Dendritic cell treated with granulocyte-macrophage colony-stimulating factor and Interleukin-4, amounts not matched to agents 40 ng/mL and 50 ng/mL, for 4 days (primary cell): ENCODE results near the gene PIGX.

Experiments used
- H3K27ac Mint-ChIP-seq: one replicate; pipeline ENCODE4 v1.8.0; 2022; ENCODE audit warnings: mild to moderate bottlenecking, mixed read lengths
- H3K27me3 Mint-ChIP-seq: one replicate; pipeline ENCODE4 v1.8.0; 2022; ENCODE audit warnings: mild to moderate bottlenecking, mixed read lengths
- H3K36me3 Mint-ChIP-seq: one replicate; pipeline ENCODE4 v1.8.0; 2022; ENCODE audit warnings: low read depth, mixed read lengths
- H3K4me1 Mint-ChIP-seq: one replicate; pipeline ENCODE4 v1.8.0; 2022; ENCODE audit warnings: low read depth, mixed read lengths
- H3K4me3 Mint-ChIP-seq: one replicate; pipeline ENCODE4 v1.8.0; 2022; ENCODE audit warnings: mild to moderate bottlenecking, moderate library complexity, mixed read lengths
- H3K9me3 Mint-ChIP-seq: one replicate; pipeline ENCODE4 v1.8.0; 2022; ENCODE audit warnings: mixed read lengths
- intact Hi-C: fragments of 100-400 bp; cut with micrococcal nuclease; formaldehyde crosslinking; loops from one replicate; pipeline ENCODE4 v1.15.0; 2022

Gene PIGX

DNA sequence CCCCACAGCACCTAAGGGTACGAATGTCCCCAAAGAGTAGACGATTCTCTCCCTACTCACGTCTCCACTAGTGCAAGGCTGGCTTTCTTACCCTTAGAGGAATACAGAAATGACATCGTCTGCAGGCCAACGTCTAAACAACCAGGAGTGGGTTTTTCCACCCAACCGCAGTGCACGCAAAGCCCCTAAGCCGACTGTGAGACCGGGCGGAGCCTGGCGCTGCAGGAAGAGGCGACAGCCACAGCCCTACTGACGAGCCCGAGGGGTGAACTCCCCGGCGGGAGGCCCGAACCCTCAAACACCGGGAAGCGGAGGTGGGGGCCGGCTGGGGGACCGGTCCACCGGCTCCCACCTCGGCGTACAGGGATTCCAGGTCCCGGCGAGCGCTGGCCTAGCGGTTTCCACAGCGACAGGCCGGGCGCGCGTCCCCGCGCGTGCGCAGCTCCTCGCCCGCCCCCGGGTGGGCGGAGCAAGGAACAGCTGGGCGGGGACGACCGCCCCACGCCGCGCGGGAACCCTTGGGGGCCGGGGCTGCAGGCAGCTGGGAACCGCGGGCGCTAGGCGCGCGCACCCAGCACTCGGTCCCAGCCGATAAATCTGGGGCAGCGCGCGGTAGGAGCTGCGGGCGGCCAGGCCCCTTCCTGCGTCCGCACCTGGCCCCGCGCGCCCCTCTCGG lies at the start of gene PIGX, which contains the start of gene CEP19:
Gene PIGX (plus strand): TSS at position 540 of the 676 bp plus-strand sequence.
Gene CEP19 (minus strand): TSS at position 413 of the 676 bp plus-strand sequence. CDS start 3,593 bp downstream, outside the sequence.
- peak within 1 kb of the TSS; percentile 83 for H3K27ac Mint-ChIP-seq
- intact Hi-C loops, result loop anchor here (1.0 kb wide), 1 partner anchor 27 kb away; the partner anchor contains the start of gene PAK2
- H3K4me3 Mint-ChIP-seq, result peak within 1 kb of the TSS; percentile 84
- peaks cover 28% of the 10 kb centered on the region for H3K4me1 Mint-ChIP-seq
- H3K27me3 Mint-ChIP-seq, result no peaks in the 10 kb centered on the region
- H3K9me3 Mint-ChIP-seq, result no peaks in the 10 kb centered on the region
- H3K36me3 Mint-ChIP-seq, result peaks cover 8% of the 10 kb centered on the region

DNA sequence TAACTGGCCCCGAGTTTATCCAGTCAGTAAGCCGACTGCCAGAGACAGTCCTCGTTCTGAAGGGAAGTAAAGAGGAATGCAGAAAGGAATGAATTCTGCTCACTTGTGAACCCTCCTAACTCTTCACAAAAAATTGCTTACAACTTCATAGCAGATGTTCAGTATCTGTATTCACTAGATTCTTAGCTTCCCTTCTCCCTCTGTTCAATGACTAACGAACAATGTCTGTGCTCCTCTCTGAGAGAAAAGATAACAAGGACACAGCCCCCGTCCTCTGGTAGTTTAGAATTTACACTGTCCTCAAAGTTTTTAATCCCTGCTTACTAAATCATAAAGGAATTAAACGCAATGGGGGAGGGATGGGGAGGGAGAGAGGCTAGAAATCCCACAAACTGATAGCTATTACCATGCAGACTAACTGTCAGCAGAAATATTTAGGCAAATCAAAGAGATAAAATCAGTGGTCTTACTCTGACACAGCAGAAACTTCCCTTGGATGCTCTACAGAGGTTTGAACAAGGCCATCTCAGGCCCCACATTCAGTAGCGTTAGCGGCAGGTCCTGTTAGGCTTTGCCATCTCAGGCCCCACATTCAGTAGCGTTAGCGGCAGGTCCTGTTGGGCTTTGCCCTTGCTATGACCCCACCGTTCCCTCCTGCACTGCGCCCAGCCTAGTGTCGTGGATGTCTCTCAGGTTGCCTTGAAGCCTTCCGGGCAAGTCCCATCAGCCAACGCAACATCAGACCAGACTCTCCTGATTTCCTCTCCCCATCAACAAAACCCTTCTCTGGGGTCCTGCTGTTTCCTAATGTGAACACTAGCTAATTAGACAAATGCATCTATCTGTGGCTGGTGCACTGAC lies 49.2 kb upstream of the PIGX start:
- intact Hi-C loops, result no loop called here
- Mint-ChIP-seq H3K27ac (no peak overlapping the region), H3K9me3 (no peaks in the 10 kb centered on the region), H3K4me3 (no peak overlapping the region), H3K27me3 (no peaks in the 10 kb centered on the region), H3K4me1 (peaks cover 63% of the 10 kb centered on the region), H3K36me3 (peaks cover 100% of the 10 kb centered on the region)

DNA sequence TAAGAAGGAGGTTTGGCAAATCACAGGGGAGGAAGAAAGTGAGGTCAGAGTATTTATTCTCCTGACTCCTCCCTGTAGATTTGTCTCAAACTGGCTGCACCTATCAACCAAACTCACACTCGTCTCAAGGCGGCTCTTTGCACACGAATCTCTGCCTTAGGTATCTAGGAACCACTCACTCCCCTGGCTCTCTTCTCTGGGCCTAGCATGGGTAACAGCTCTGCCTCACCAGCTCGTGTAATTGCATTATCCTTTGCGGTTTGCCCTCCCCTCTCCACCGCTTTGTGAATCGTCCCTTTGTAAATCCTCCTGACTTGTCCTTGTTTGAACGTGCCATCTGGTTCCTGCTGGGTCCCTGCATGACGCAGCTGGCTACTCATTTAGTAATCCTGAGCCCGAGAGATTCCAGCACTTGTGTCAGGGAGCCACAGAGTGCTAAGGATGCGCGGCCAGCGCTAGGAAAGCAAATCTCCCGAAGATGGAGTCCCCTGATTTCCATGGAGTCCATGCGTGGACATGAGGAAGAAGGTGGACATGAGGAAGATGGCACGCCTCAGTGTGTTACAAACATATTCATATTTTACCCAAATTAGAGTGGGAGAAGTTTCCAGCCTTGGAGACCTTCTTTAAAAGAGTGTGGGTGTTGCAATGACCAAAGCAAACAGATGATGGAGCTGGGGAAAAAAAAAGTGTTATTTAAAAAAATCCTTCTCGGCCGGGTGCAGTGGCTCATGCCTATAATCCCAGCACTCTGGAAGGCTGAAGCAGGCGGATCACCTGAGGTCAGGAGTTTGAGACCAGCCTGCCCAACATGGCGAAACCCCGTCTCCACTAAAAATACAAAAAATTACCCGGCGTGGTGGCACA lies 45.9 kb upstream of the PIGX start:
- Mint-ChIP-seq H3K27me3 (no peaks in the 10 kb centered on the region), H3K4me3 (no peak overlapping the region), H3K27ac (peak overlapping the region; percentile 72), H3K36me3 (peaks cover 72% of the 10 kb centered on the region), H3K9me3 (no peaks in the 10 kb centered on the region), H3K4me1 (peaks cover 65% of the 10 kb centered on the region)
- intact Hi-C loops, result no loop called here

DNA sequence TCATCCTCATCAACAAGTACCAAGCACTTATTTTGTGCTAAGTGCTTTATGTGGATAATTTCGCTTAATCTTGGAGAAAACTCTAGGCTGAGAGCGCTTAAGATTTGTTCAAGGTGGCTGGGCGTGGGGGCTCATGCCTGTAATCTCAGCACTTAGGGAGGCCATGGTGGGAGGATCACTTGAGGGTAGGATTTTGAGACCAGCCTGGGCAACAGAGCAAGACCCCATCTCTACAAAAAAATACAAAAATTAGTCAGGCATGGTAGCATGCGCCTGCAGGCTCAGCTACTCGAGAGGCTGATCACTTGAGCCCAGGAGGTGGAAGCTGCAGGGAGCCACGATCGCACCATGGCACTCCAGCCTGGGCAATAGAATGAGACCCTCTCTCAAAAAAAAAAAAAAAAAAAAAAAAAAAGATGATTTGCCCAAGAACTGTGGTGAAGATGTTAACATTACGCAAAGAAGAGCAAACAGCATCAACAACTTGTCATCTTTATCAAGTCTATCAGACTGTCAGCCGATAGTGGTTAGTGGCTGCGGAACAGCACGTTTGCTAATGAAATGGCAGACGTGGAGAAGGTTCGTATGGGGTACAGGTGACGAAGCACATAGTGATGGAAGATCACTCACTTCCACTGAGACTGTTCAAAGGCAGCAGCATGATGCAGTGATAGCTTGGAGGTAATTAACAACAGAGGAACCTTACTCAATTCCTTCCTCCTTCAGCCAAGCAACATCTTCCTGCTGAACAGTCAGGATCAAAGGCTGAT lies 44.9 kb upstream of the PIGX start:
- peaks cover 68% of the 10 kb centered on the region for H3K4me1 Mint-ChIP-seq
- H3K36me3 Mint-ChIP-seq, result peaks cover 62% of the 10 kb centered on the region
- H3K4me3 Mint-ChIP-seq, result no peak overlapping the region
- intact Hi-C loops, result no loop called here
- H3K9me3 Mint-ChIP-seq, result no peaks in the 10 kb centered on the region
- H3K27me3 Mint-ChIP-seq, result no peaks in the 10 kb centered on the region
- H3K27ac Mint-ChIP-seq, result no peak overlapping the region

DNA sequence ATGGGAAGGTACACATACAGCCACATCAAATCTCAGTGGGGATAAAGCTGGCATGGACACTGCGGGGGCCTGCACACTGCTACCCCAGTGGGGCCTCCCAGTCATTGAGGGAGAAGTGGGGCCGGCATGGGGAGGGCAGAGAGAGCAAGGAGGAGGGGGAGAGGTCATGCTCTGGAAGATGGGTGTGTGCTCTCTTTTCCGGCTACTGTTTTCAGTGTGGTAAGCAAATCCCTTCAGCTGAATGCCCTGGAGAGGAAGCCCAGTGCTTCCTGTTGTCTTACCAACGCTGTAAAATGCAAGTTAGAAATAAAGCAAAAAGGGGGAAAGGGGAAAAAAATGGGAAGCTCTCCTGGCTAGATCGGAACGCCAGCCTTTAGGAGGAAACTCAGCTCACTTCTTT lies 41.8 kb upstream of the PIGX start:
- H3K27ac Mint-ChIP-seq, result peak overlapping the region; percentile 73
- peak overlapping the region; percentile 27 for H3K4me3 Mint-ChIP-seq
- H3K36me3 Mint-ChIP-seq, result peaks cover 50% of the 10 kb centered on the region
- no peaks in the 10 kb centered on the region for H3K27me3 Mint-ChIP-seq
- peaks cover 53% of the 10 kb centered on the region for H3K4me1 Mint-ChIP-seq
- H3K9me3 Mint-ChIP-seq, result no peaks in the 10 kb centered on the region
- intact Hi-C loops, result no loop called here

DNA sequence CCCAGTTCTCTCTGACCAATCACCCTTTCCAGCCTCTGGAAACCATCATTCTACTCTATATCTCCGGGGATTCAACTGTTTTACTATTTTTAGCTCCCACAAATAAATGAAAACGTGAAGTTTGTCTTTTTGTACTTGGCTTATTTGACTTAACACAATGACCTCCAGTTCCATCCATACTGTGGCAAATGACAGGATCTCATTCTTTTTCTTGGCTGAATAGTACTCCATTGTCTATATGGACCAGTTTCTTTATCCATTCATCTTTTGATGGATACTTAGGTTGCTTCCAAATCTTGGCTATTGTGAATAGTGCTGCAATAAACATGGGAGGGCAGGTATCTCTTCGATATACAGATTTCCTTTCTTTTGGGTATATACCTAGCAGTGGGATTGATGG lies 38.5 kb upstream of the PIGX start:
- intact Hi-C loops, result no loop called here
- H3K27ac Mint-ChIP-seq, result no peak overlapping the region
- H3K27me3 Mint-ChIP-seq, result no peaks in the 10 kb centered on the region
- no peak overlapping the region for H3K4me3 Mint-ChIP-seq
- peaks cover 53% of the 10 kb centered on the region for H3K4me1 Mint-ChIP-seq
- no peaks in the 10 kb centered on the region for H3K9me3 Mint-ChIP-seq
- peaks cover 28% of the 10 kb centered on the region for H3K36me3 Mint-ChIP-seq

DNA sequence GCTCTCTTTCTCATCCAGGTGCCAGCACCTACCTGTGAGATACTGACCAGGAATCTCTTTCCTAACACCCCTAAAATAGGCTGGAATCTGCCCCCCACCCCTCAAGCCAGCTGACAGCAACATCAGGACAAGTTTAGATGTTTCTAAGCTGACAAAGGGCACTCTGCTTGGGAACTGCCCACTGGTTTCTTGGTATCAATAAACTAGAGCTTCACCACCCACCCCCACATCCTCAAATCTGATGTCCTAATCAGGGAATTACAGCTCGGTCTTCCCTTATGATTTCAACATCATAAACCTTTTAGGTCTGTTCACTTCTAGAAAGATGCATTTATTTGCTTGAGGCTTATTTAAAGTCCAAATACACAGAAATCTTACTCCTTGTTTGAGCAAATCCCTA lies 34.8 kb upstream of the PIGX start:
- peak overlapping the region; percentile 76 for H3K27ac Mint-ChIP-seq
- H3K9me3 Mint-ChIP-seq, result no peaks in the 10 kb centered on the region
- intact Hi-C loops, result no loop called here
- no peaks in the 10 kb centered on the region for H3K27me3 Mint-ChIP-seq
- H3K36me3 Mint-ChIP-seq, result peaks cover 45% of the 10 kb centered on the region
- H3K4me3 Mint-ChIP-seq, result no peak overlapping the region
- peaks cover 30% of the 10 kb centered on the region for H3K4me1 Mint-ChIP-seq

DNA sequence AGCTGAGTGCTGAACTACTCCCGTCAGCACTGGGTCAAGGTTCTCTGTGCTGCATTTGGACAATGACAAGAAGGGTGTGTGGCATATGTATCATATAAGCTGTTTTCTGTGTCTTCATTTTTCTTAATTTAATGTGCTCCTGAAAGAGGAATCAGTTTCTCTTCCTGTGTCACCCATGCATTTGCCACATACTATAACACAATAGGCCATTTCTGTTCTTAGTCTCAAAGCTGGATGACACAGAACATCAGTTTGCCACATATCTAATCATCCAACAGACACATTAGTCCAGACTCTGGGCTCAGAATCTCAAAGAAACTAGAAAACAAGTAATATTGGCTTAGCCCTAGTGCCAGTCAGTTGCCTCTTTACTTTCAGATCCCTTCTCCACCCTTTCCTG lies 34.2 kb upstream of the PIGX start:
- H3K27me3 Mint-ChIP-seq, result no peaks in the 10 kb centered on the region
- H3K4me3 Mint-ChIP-seq, result no peak overlapping the region
- H3K9me3 Mint-ChIP-seq, result no peaks in the 10 kb centered on the region
- intact Hi-C loops, result no loop called here
- H3K27ac Mint-ChIP-seq, result peak overlapping the region; percentile 76
- peaks cover 32% of the 10 kb centered on the region for H3K4me1 Mint-ChIP-seq
- peaks cover 47% of the 10 kb centered on the region for H3K36me3 Mint-ChIP-seq

DNA sequence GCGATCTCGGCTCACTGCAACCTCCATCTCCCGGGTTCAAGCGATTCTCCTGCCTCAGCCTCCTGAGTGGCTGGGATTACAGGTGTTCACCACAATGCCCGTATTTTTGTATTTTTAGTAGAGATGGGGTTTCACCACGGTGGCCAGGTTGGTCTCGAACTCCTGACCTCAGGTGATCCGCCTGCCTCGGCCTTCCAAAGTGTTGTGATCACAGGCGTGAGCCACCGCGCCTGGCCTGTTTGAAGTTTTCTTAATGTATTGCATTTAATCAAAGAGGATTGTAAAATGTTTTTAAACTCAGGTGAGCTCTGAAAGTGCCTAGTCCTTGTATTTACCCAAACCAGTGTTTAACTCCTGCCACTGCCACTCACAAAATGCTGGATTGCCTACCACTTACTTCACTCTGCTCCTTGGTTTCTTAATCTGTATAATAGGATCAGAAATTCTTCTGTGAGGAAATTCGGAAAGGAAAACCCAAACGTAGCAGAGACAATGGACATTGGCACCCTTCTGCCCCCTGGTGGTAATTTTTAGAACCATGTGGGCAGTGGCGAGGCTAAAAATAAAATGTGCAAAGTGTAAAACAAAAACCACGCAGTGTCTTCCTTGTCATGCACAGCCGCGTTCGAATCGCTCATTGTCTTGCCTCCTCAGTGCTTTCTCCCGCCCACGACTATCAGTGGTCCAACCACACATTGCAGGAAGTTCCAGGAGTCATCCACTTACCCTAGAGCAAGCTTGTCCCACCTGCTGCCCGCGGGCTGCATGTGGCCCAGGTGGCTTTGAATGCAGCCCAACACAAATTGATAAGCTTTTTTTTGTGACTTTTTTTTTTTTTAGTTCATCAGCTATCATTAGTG lies 27.4 kb upstream of the PIGX start:
- Mint-ChIP-seq H3K4me3 (peak overlapping the region; percentile 45), H3K36me3 (peaks cover 25% of the 10 kb centered on the region), H3K27me3 (no peaks in the 10 kb centered on the region), H3K4me1 (peaks cover 63% of the 10 kb centered on the region), H3K9me3 (no peaks in the 10 kb centered on the region), H3K27ac (peak overlapping the region; percentile 77)
- intact Hi-C loops, result loop anchor here (1.0 to 5.0 kb wide), 2 partner anchors 42 to 75 kb away; no protein-coding TSS in a partner anchor

DNA sequence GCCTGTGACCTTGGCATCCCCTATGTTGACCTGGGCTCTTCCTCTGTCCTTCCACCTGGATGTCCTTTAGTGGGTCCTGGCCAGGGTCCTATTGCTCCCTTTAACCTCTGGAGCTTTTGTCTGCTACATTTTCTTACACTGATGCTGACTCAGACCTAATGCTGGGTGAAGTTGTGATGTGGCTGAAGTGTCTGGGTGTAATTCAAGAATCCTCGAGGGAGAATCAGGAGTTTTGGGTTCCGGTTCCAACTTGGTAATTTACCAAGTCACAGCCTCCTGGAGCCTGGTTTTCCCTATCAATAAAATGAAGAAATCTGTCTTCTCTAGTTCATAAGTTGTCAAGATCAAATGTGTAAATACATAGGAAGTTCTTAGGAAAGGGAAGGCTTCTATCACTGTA lies 25.7 kb upstream of the PIGX start:
- H3K9me3 Mint-ChIP-seq, result no peaks in the 10 kb centered on the region
- H3K27me3 Mint-ChIP-seq, result no peaks in the 10 kb centered on the region
- peaks cover 79% of the 10 kb centered on the region for H3K4me1 Mint-ChIP-seq
- H3K27ac Mint-ChIP-seq, result peak overlapping the region; percentile 77
- H3K36me3 Mint-ChIP-seq, result peaks cover 18% of the 10 kb centered on the region
- intact Hi-C loops, result loop anchor here (5.0 kb wide), 1 partner anchor 44 kb away; no protein-coding TSS in a partner anchor
- no peak overlapping the region for H3K4me3 Mint-ChIP-seq

DNA sequence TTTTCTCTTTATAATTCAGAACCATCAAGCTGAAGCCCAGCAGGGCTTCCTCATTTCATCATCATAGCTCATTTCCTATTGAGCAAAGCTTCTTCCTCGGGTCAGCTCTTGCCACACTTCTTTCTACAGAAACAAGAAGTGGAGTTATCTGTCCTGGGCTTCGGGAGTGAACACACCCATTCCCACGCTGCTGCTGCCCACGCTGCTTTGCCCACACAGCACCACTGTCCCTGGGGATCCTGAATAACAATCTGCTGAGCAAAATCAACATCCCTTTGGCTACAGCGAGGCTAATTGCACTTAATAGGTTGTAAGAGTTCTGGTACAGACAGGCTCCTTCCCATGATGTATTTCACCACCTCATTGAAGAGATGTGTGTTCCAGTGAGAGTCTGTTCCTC lies 23.8 kb upstream of the PIGX start:
- H3K4me1 Mint-ChIP-seq, result peaks cover 95% of the 10 kb centered on the region

DNA sequence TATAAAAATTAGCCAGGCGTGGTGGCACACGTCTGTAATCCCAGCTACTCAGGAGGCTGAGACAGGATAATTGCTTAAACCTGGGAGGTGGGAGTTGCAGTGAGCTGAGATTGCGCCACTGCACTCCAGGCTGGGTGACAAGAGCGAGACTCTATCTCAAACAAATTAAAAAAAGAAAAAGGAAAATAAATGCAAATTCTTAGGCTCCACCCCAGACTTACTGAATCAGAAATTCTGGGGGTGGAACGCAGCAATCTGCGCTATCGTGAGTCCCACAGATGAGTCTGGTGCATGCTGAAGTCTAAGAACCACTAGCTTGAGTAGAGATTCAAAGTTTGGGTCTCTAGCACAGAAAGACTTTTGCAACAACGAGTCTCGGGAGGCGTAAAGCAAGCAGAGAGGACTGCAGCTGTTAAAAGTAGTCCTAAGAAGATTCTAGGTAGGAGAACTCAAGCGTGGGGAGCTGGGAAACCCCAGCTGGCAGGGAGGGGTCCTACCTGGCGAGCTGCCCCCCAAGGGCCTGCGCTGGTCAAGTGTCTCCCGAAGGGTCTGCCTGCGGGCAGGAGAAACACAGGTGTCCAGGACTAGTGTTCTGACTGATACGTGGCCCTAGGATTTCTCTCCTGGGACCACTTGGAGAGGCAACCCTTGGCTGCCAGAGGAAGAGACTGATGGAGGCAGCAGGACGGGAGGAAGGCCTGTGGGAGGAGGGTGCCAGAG lies 22.1 kb upstream of the PIGX start:
- peaks cover 88% of the 10 kb centered on the region for H3K4me1 Mint-ChIP-seq
- H3K4me3 Mint-ChIP-seq, result peak overlapping the region; percentile 60
- H3K9me3 Mint-ChIP-seq, result no peaks in the 10 kb centered on the region
- peak overlapping the region; percentile 82 for H3K27ac Mint-ChIP-seq
- H3K36me3 Mint-ChIP-seq, result no peaks in the 10 kb centered on the region
- intact Hi-C loops, result loop anchor here (5.0 kb wide), 1 partner anchor 48 kb away; no protein-coding TSS in a partner anchor
- no peaks in the 10 kb centered on the region for H3K27me3 Mint-ChIP-seq

More for the DNA sequence above, 23.8 kb upstream of the PIGX start:
- no peaks in the 10 kb centered on the region for H3K36me3 Mint-ChIP-seq
- no peaks in the 10 kb centered on the region for H3K27me3 Mint-ChIP-seq
- peak overlapping the region; percentile 41 for H3K4me3 Mint-ChIP-seq
- H3K9me3 Mint-ChIP-seq, result no peaks in the 10 kb centered on the region
- H3K27ac Mint-ChIP-seq, result peak overlapping the region; percentile 77
- intact Hi-C loops, result loop anchor here (5.0 kb wide), 1 partner anchor 46 kb away; no protein-coding TSS in a partner anchor
